ENCODE measurements around the gene ICOS.

The ICOS gene

GRCh38 chr2:203934041-203934492 lies 2.5 kb upstream of the ICOS start:
- no peaks in the 10 kb centered on the region for H3K36me3 ChIP-seq (ENCODE audit: insufficient read depth, low read length)
- H3K9ac ChIP-seq (ENCODE audit: low read length), result no peak overlapping the region
- H3F3A ChIP-seq (ENCODE audit: insufficient read depth, low read length), result no peaks in the 10 kb centered on the region
- no peak overlapping the region for H3K4me3 ChIP-seq (ENCODE audit: low read depth, low read length, poor library complexity, severe bottlenecking)
- no peak overlapping the region for H2AFZ ChIP-seq (ENCODE audit: low read length)
- H3K27ac ChIP-seq (ENCODE audit: low read depth, low read length, poor library complexity, severe bottlenecking), result no peak overlapping the region
- H4K20me1 ChIP-seq (ENCODE audit: insufficient read depth, low read length), result no peaks in the 10 kb centered on the region
- TF ChIP-seq CTCF (IDR thresholded peaks at IDR 0.05; ENCODE audit: low read length), result no peak
- no peak for TF ChIP-seq EZH2 (IDR thresholded peaks at IDR 0.05; ENCODE audit: borderline replicate concordance, low read length)
- no peaks in the 10 kb centered on the region for H3K79me2 ChIP-seq (ENCODE audit: insufficient read depth, low read length)
- H3K9me2 ChIP-seq (ENCODE audit: low read depth, low read length), result no peaks in the 10 kb centered on the region
- H3K27me3 ChIP-seq (ENCODE audit: insufficient read depth, low read length), result no peaks in the 10 kb centered on the region
- peaks cover 4% of the 10 kb centered on the region; the same call in 1 of the 2 replicates for H3K9me3 ChIP-seq (ENCODE audit: low read length)
- H3K4me2 ChIP-seq (ENCODE audit: low read length), result no peak overlapping the region
- H3K4me1 ChIP-seq (ENCODE audit: insufficient read depth, low read length, severe bottlenecking), result peaks cover 8% of the 10 kb centered on the region

- Histone ChIP-seq H3K79me2 (ENCODE audit: insufficient read depth, low read length) (no peaks in the 10 kb centered on the region), H3K27ac (ENCODE audit: low read depth, low read length, poor library complexity, severe bottlenecking) (no peak overlapping the region), H3K9me3 (ENCODE audit: low read length) (peaks cover 4% of the 10 kb centered on the region; the same call in 1 of the 2 replicates), H2AFZ (ENCODE audit: low read length) (no peak overlapping the region), H3K27me3 (ENCODE audit: insufficient read depth, low read length) (no peaks in the 10 kb centered on the region), H3K4me1 (ENCODE audit: insufficient read depth, low read length, severe bottlenecking) (peaks cover 8% of the 10 kb centered on the region), H3K9ac (ENCODE audit: low read length) (no peak overlapping the region), H3F3A (ENCODE audit: insufficient read depth, low read length) (no peaks in the 10 kb centered on the region), H4K20me1 (ENCODE audit: insufficient read depth, low read length) (no peaks in the 10 kb centered on the region), H3K4me3 (ENCODE audit: low read depth, low read length, poor library complexity, severe bottlenecking) (no peak overlapping the region), H3K36me3 (ENCODE audit: insufficient read depth, low read length) (no peaks in the 10 kb centered on the region), H3K4me2 (ENCODE audit: low read length) (no peak overlapping the region), H3K9me2 (ENCODE audit: low read depth, low read length) (no peaks in the 10 kb centered on the region)
- TF ChIP-seq EZH2 (IDR thresholded peaks at IDR 0.05; ENCODE audit: borderline replicate concordance, low read length) (no peak), CTCF (IDR thresholded peaks at IDR 0.05; ENCODE audit: low read length) (no peak)
Observed at GRCh38 chr2:203934711-203935438, 1.7 kb upstream of the ICOS start.

- Histone ChIP-seq H3K9ac (ENCODE audit: low read length) (no peak overlapping the region), H3K36me3 (ENCODE audit: insufficient read depth, low read length) (no peaks in the 10 kb centered on the region), H3K79me2 (ENCODE audit: insufficient read depth, low read length) (no peaks in the 10 kb centered on the region)
Observed at GRCh38 chr2:203935568-203935967, 995 bp upstream of the ICOS start.

More at GRCh38 chr2:203935568-203935967, 995 bp upstream of the ICOS start:
- no peak overlapping the region for H3K27ac ChIP-seq (ENCODE audit: low read depth, low read length, poor library complexity, severe bottlenecking)
- H2AFZ ChIP-seq (ENCODE audit: low read length), result no peak overlapping the region
- H3K4me1 ChIP-seq (ENCODE audit: insufficient read depth, low read length, severe bottlenecking), result peaks cover 8% of the 10 kb centered on the region
- H3K9me2 ChIP-seq (ENCODE audit: low read depth, low read length), result no peaks in the 10 kb centered on the region
- H3K4me3 ChIP-seq (ENCODE audit: low read depth, low read length, poor library complexity, severe bottlenecking), result no peak overlapping the region
- H3K27me3 ChIP-seq (ENCODE audit: insufficient read depth, low read length), result no peaks in the 10 kb centered on the region
- H3K4me2 ChIP-seq (ENCODE audit: low read length), result no peak overlapping the region
- TF ChIP-seq CTCF (IDR thresholded peaks at IDR 0.05; ENCODE audit: low read length) (no peak), EZH2 (IDR thresholded peaks at IDR 0.05; ENCODE audit: borderline replicate concordance, low read length) (no peak)
- no peaks in the 10 kb centered on the region for H4K20me1 ChIP-seq (ENCODE audit: insufficient read depth, low read length)
- H3K9me3 ChIP-seq (ENCODE audit: low read length), result peaks cover 4% of the 10 kb centered on the region; the same call in 1 of the 2 replicates
- no peaks in the 10 kb centered on the region for H3F3A ChIP-seq (ENCODE audit: insufficient read depth, low read length)

Data from OCI-LY1 (cell line).